COLO829 (cell line): ENCODE results near the gene BANF2.
A peak's percentile ranks its signal among the peaks of the same experiment; 100 is the strongest.

Experiments
- DNase-seq: peaks from one replicate; pipeline ENCODE4 v3.0.0; 2012; ENCODE audit warnings: low spot score

The BANF2 gene

DNA sequence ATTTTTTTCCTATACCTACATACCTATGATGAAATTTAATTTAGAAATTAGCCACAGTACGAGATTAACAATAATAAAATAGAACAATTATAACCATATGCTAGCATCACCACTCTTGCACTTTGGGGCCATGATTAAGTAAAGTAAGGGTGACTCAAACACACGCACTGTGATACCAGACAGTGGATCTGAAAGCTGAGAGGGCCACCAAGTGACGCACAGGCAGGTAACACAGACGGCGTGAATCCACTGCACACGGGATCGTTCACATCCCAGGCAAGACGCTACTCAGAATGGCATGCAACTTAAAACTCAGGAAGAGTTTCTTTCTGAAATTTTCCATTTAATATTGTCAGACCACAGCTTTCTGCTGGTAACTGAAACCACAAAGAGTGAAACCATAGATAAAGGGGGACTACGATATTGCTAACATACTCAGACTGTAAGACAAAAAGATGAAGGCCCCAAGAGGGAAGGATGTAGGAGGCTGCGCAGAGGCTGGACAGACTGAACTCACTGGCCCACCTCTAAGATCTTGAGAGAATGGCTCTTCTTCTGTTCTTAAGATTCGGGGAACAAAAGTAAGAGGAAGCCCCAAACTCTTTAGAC lies 35.6 kb upstream of the BANF2 start:
- no peak for DNase-seq

DNA sequence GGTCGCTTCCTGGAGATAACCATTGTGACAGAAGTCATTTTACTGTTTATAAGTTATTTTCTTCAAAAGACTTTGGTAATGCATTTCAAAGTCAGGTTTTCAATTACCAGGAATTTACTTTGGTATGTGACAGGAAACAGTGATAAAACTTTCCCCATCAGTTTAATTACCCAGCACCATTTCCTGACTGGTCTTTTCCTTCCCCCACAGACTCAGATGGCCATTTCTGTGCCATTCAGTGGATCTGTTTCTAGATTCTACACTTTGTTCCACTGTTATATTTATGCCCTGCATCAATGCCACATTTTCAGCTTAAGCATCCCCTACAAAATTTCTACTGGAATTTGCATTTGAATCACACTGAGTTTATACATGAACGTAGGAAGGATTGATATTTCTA lies 34.0 kb upstream of the BANF2 start:
- no peak for DNase-seq

GRCh38 chr20:17666481-17666880 lies 33.3 kb upstream of the BANF2 start:
- no peak for DNase-seq

GRCh38 chr20:17667445-17667844 lies 32.3 kb upstream of the BANF2 start:
- no peak for DNase-seq

DNA sequence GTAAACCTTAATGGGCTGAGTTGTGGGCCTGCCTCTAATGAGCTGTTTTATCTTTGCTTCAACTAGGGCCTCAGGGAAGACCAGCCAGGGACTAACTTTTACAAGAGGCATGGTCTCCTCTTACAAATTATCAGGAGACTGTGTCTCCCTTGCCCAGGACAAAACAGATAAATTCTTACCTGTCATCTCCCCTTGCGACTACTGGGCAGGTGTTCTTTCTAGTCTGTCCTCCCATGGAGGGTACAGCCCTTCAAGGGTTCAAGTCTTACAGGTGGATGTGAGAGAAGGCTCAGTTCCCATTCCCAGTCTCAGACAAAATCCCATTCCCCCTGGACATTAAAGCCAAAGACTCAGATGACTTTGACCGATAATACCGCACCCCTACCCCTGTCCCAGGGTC lies 31.3 kb upstream of the BANF2 start:
- no peak for DNase-seq

DNA sequence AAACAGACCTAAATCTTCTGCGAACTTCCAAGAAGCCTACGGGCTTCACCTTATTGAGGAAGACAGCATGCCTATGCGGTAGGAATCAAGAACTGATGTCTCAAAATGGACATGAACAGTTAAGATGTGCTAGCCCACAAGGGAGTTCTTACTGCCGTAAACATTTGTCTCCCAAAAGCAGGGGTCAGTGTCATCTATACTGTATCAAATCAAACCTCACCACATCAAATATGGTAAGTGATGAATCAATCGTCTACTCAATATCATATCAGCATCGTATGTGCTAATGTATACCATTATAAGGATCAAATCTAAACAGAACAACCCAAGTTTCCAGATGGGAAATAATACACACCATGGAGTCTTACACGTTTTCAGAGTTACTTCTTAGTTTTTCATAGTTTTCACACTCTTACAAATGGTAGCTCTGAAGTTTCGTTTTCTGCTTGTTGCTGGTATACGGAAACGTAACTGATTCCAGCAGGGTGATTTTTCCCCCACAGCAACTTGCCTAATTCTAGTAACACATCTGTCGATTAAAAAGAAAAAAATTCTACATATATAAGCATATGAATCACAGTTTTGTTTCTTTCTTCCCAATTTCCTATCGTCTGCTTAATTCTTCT lies 30.3 kb upstream of the BANF2 start:
- DNase-seq, result no peak

DNA sequence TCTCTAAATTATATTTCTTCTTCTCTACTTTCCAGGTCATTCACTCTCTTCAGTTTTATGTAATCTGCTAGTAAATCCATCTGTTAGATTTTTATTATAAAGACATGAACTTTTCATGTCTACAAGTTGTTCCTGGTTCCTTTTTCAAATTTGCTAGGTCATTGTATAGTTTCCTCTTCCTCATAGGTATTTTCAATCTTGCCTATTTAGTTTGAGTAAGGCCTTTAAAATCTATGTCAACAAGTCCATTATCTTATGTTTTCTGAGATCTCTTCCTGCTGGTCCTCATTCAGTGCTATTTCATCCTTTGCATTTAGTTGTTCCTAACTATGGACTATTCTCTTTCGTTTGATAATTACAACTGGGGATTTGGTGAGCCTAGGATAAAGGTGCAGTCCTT lies 28.8 kb upstream of the BANF2 start:
- no peak for DNase-seq

DNA sequence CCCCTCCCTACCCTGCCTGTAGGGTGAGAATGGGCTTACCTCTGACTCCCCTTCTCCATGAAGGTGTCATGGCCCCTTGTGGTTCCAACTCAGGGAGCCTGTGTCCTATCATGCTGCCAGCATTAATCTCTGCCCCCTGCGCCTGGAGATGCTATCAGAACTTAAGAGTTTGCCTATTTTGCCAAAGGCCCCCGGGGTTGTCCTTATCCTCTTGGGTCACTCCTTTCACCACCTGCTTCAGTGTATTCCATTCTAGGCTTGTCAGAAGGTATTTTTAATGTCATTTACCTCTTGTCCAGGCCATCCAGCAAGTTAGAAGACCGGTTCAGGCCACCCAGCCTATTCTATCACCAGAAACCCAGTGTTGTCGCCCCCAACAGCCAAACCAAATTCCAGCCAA lies 28.2 kb upstream of the BANF2 start:
- DNase-seq, result no peak

DNA sequence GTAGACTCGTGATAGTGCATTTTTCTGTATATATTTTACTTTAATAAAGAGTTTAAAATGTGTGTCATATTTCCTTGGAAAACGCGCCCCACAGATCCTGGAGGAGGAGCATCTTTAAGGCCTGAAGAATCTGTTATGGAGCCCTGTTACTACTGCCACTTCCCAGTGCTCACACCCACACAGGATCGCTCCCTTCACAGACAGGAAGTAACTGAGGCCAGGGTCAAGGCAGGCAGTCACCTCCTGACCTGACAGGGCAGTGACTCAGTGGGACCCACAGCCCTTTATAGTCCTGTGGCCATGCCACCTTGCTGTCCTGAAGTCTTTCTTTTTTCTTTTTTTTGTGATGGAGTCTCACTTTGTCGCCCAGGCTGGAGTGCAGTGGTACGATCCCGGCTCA lies 26.7 kb upstream of the BANF2 start:
- DNase-seq, result no peak

- DNase-seq, result no peak
Observed at GRCh38 chr20:17674722-17675518, 24.8 kb upstream of the BANF2 start.

DNA sequence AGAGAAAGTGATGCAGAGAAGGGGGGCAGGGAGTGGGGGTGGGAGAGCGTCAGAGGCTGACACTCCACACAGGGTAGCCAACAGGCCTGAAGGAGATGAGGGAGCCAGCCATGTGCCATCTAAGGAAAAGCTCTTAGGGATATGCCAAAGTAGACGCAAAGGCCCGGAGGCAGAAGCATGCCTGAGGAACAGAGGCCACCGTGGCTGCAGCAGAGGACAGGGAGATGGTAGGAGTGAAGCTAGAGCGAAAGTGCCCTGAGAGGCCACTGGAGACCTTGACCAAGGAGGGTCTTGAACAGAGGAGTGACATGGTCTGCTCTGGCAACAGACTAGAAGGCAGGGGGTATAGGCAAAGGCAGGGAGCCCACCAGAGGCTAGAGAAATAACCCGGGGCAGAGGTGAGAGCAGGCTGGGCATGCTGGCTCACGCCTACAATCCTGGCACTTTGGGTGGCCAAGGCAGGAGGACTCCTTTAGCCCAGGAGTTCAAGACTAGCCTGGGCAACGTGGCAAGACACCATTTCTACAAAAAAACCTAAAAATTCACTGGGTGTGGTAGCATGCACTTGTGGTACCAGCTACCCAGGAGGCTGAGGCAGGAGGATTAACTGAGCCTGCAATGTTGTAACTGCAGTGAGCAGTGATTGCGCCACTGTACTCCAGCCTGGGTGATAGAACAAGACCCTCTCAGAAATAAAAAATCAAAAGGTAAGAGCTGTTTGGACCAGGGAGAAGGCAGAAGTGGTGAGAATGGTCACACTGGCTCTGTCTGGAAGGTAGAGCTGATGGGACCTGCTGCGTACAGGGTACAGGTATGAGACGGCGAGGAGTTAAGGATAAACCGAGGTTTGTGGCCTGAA lies 24.0 kb upstream of the BANF2 start:
- DNase-seq, result no peak

DNA sequence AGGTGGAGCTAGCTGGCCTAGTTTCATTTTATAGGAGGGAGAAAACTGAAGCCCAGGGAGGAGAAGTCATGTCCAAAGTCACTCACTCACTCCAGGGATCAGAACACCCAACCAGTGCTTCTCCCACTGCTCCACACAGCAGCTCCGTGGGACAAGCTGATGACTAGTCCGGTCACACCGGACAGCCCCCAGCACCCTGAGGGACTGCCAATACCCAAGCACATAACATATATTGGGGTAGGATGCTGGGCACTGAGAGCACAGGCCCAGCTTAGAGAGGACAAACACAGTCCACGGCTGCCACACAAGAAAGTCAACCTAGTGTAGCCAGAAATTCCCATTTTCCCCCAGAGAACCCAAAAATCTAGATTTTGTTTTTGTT lies 23.4 kb upstream of the BANF2 start:
- no peak for DNase-seq

DNA sequence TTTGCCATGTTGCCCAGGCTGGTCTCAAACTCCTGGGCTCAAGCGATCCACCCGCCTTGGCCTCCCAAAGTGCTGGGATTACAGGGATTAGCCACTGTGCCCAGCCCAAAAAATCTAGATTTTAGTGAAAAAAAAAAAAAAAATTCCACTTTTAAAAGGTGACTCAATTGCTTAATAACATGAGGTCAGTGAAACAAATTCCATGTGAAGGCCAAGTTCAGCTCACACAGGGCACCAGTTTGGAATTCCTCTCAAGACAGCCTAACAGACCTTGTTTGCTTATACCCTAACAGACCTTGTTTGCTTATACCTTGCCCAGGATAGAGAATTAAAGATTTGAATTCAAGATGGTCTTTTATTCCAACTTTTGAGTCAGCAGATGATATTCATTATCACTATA lies 22.8 kb upstream of the BANF2 start:
- DNase-seq, result no peak

GRCh38 chr20:17678295-17678694 lies 21.5 kb upstream of the BANF2 start:
- DNase-seq, result no peak

DNA sequence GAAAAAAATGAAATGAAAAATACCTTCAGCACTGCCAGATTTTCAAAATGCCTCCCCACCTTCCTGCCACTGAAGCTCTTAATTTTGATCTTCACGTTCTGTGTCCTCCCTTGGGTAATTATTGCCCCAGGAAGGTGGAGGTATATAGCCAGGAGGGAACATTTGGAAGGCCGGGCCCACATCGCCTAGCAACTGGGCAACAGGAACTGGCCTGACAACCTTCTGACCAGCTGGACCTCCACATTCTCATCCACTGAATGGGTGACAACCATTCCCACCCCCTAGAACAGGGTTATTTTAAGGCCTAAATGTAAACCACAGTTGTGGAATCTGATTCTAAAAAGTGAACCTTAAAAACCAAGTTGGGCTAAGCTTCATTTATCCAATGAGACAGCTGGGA lies 20.9 kb upstream of the BANF2 start:
- no peak for DNase-seq

- DNase-seq, result no peak
Observed at GRCh38 chr20:17679941-17680835, 19.6 kb upstream of the BANF2 start.

DNA sequence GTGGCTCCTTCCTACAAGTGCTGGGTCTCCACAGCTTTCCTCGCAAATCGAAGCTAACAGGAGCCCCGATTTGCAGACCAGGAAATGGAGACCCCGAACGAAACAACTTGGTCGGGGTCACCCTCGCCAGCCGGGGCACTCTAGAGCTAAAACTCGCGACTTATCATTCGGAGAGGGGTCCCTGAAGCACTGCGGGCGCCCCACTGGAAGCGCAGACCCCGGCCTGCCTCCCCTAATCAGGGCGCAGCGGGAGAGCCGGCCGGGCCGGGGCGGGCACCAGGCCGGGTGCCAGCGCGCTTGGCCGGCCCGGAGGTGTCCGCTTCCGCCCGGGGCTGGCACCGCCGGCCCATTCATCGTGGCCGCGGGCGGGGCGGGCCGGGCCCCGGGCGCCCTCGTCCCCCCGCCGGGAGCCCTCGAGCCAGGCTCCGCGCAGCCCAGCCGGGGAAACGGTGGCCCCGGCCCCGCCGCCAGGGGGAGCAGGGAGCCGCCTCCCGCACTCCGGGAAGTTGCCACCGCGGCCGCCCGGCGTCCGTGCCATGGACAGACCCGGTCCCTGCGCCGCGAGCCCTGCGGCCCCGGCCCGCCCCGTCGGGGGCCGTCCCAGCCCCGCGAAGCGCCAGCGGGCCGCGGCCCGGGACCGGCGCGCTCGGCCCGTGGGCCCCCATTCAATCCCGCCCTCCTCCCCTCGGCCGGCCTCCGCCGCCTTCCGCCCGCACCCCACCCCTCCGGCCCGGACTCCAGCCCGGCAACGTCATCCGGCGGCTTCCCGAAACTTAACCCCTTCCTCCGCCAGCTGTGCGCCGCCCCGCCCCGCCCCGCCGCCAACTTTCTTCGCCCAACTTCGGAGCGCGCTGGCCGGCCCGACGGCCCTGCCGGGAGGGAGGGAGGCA lies 18.7 kb upstream of the BANF2 start:
- DNase-seq, result peak; percentile 68

GRCh38 chr20:17681726-17682102 lies 18.1 kb upstream of the BANF2 start:
- no peak for DNase-seq

DNA sequence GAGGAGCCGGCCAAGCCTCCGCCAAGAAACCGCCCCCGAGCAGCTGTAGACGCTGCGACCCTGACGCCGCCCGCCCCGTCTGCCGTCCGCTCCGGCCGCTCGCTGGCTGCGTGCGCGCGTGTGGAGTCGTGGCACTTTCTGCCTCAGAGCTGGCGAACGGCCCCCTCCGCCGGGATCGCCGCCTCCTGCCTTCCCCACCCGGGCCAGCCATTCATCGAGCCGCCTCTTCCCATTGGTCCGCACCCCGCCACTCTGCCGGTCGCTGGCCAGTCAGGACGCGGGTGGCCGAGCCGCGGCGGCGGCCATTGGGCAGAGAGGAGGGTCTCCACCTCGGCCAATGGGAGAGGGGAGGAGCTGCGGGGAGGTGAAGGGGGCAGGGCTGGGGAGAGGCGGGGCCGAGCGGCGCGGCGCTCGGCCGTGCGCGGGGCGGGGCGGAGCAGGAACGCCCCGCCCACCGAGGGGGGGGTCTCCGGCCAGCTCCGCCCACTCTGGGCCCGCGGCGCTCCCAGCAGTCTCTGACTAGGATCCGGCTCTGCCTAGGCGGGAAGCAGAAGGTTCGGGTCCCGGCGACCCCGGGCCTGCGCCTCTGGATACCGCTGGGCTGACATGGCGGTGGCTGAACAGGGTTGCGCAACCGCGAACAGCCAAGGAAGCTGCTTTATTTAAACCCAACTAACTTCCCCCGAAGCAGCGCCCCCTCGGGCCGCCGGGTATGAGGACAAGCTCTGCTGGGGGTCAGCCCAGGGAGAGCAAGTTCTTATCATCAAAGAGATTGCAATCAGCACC lies 17.5 kb upstream of the BANF2 start, which contains the start of gene RRBP1:
RRBP1 (minus strand) TSS at position 140 of the 786 bp plus-strand sequence. CDS start 21,735 bp downstream, outside the sequence.
- peak; percentile 98 for DNase-seq

DNA sequence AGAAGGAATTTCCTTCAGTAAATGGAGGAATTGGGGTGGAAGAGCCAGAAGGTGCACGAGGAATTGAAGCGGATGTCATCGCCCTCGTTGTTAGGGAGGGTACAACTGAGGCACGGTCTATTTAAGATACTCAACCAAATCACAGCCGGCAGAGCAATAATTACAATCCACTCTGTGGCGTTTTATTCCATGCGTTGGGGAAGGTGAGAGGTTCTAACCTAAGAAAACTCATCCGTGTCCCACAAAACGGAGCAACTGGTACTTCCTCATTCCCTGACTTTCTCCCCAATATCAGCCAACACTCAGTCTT lies 16.9 kb upstream of the BANF2 start:
- DNase-seq, result no peak
